Glutamatergic neuron (in vitro differentiated cells): ENCODE measurements around the gene BCORL1. TPM values are rescaled to one million over a fixed set of nuclear protein-coding genes. Genes with fewer than 3 reads are reported as not detected.

Experiments used
- DNase-seq: peaks from one replicate; pipeline ENCODE4 v3.0.0; 2022
- H3K27ac Mint-ChIP-seq: one replicate; pipeline ENCODE4 v1.8.0; 2020; ENCODE audit warnings: mild to moderate bottlenecking, mixed read lengths, inconsistent platforms; ENCODE audit not compliant: unreplicated experiment
- H3K27me3 Mint-ChIP-seq: one replicate; pipeline ENCODE4 v1.8.0; 2020; ENCODE audit warnings: mild to moderate bottlenecking, moderate library complexity, mixed read lengths, inconsistent platforms; ENCODE audit not compliant: unreplicated experiment
- H3K36me3 Mint-ChIP-seq: one replicate; pipeline ENCODE4 v1.8.0; 2020; ENCODE audit warnings: mild to moderate bottlenecking, mixed read lengths, inconsistent platforms; ENCODE audit not compliant: unreplicated experiment
- H3K4me1 Mint-ChIP-seq: one replicate; pipeline ENCODE4 v1.8.0; 2020; ENCODE audit warnings: mild to moderate bottlenecking, low read depth, mixed read lengths, inconsistent platforms; ENCODE audit not compliant: unreplicated experiment
- H3K4me3 Mint-ChIP-seq: one replicate; pipeline ENCODE4 v1.8.0; 2020; ENCODE audit warnings: mild to moderate bottlenecking, mixed read lengths, inconsistent platforms; ENCODE audit not compliant: unreplicated experiment
- H3K9me3 Mint-ChIP-seq: one replicate; pipeline ENCODE4 v1.8.0; 2020; ENCODE audit warnings: mild to moderate bottlenecking, moderate library complexity, mixed read lengths, inconsistent platforms; ENCODE audit not compliant: unreplicated experiment
- total RNA-seq: library from RNA; stranded (reverse); fragmentation: NEBNext Ultra II Directional; extraction: Animal tissue kit (Norgen Biotek cat#: 25700); gene quantifications from one replicate; pipeline ENCODE4 v1.2.1, GENCODE V29; 2021; ENCODE audit not compliant: unreplicated experiment
- TF ChIP-seq, protein P1 (sequence below): fragments of 200-600 bp; sonication (generic); IDR thresholded peaks from one replicate; pipeline ENCODE4 v1.5.0; 2021; ENCODE audit not compliant: partially characterized antibody, unreplicated experiment

Gene BCORL1
- total RNA-seq, 1 donor from 2014 or later = 14.7 TPM

DNA sequence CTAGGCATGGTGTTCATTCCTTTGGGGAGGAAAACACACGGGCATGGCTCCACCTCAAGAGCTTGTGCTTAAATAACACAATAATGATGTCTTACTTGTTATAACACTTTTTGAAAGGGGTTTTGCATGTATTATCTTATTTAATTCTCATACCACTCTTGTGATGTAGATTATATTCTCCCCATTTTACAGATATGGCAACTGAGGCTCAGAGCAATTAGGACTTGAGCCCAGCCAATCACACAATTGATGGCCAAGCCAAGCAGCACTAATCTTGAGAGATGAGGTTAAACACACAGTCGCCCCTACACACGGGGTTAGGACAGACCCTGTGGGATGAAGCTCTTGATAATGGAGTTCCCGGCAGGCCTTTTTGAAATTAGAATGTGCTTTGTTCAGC lies 45.1 kb downstream of the BCORL1 start:
- no peaks in the 10 kb centered on the region for H3K9me3 Mint-ChIP-seq
- DNase-seq = no peak
- H3K4me3 Mint-ChIP-seq = no peak overlapping the region
- TF ChIP-seq, protein P1, sequence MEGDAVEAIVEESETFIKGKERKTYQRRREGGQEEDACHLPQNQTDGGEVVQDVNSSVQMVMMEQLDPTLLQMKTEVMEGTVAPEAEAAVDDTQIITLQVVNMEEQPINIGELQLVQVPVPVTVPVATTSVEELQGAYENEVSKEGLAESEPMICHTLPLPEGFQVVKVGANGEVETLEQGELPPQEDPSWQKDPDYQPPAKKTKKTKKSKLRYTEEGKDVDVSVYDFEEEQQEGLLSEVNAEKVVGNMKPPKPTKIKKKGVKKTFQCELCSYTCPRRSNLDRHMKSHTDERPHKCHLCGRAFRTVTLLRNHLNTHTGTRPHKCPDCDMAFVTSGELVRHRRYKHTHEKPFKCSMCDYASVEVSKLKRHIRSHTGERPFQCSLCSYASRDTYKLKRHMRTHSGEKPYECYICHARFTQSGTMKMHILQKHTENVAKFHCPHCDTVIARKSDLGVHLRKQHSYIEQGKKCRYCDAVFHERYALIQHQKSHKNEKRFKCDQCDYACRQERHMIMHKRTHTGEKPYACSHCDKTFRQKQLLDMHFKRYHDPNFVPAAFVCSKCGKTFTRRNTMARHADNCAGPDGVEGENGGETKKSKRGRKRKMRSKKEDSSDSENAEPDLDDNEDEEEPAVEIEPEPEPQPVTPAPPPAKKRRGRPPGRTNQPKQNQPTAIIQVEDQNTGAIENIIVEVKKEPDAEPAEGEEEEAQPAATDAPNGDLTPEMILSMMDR = no peak
- no peak overlapping the region for H3K27ac Mint-ChIP-seq
- H3K27me3 Mint-ChIP-seq = no peaks in the 10 kb centered on the region
- H3K4me1 Mint-ChIP-seq = no peaks in the 10 kb centered on the region
- no peaks in the 10 kb centered on the region for H3K36me3 Mint-ChIP-seq

DNA sequence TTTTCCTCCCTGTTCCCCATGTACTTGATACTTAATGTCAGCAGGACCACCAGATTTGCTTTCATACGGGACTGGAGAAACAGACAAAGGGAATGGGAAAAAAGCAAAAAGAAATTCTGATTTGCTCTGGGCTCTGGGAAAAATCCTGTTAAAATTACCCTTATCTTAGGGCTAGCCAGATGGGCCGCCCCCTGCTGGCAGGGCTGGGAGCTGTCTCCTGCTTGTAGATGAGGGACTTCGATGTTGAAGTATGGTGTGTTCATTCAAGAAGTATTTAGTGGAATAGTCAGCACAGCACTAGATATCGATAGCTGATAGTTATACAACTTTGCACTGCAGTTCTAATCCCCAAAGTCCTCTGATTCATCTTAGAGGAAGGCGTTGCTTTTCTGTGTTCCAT lies 45.8 kb downstream of the BCORL1 start:
- TF ChIP-seq, protein P1 = peak; percentile 57
- Mint-ChIP-seq H3K4me3 (no peak overlapping the region), H3K27me3 (no peaks in the 10 kb centered on the region), H3K4me1 (no peaks in the 10 kb centered on the region), H3K36me3 (no peaks in the 10 kb centered on the region), H3K9me3 (no peaks in the 10 kb centered on the region), H3K27ac (no peak overlapping the region)
- DNase-seq = peak; percentile 54

DNA sequence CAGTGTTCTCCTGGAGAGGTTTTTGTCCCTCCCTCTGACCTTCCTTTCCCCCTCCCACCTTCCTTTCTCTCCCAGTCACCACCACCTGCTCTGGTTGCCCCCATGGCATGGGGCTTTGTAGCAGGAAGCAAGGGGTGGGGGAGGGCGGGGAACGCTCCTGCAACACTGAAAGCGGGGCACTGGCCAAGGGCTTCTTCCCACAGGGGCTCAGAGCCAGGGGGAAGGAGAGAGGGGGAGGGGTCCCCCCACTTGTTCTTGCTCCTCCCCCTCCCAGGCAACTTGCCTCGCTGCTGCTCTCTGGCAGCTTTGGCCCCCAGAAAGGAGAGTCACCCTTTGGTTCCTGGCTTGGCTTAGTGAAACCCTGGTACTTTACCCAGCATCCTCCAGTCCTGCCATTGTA lies 48.4 kb downstream of the BCORL1 start:
- no peaks in the 10 kb centered on the region for H3K36me3 Mint-ChIP-seq
- TF ChIP-seq, protein P1 = no peak
- H3K27ac Mint-ChIP-seq = no peak overlapping the region
- no peaks in the 10 kb centered on the region for H3K4me1 Mint-ChIP-seq
- DNase-seq = no peak
- H3K9me3 Mint-ChIP-seq = no peaks in the 10 kb centered on the region
- H3K27me3 Mint-ChIP-seq = no peaks in the 10 kb centered on the region
- H3K4me3 Mint-ChIP-seq = no peak overlapping the region

DNA sequence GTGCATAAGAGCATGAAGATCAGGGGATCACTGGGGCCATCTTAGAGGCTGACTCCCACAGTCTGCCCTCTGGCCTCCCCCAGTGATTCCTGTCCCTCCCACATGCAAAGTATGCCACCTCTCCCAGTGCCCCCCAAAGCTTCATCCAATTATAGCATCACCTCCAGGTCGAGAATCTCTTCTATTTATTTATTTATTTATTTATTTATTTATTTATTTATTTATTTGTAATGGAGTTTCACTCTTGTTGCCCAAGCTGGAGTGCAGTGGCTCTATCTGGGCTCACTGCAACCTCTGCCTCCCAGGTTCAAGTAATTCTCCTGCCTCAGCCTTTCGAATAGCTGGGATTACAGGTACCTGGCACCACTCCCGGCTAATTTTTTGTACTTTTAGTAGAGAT lies 50.1 kb downstream of the BCORL1 start:
- TF ChIP-seq, protein P1 = no peak
- Mint-ChIP-seq H3K4me1 (no peaks in the 10 kb centered on the region), H3K9me3 (no peaks in the 10 kb centered on the region), H3K4me3 (no peak overlapping the region), H3K36me3 (no peaks in the 10 kb centered on the region), H3K27ac (no peak overlapping the region), H3K27me3 (no peaks in the 10 kb centered on the region)
- no peak for DNase-seq

DNA sequence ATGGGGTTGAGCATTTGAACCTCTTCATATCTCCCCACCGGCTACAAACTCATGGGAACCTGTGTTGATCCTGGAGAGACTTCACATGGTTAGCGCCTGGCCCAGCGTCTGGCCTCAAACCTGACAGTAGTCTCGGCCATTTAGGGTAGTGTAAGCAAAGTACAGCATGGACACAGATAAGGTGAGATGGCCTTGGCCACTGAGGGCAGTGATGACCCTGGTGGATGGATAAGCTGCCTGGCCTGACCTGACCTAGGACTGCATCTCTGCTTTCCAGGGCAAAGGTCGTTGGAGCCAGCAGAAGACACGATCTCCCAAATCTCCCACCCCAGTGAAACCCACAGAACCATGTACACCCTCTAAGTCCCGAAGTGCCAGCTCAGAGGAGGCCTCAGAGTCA lies 51.7 kb downstream of the BCORL1 start:
- Mint-ChIP-seq H3K27ac (no peak overlapping the region), H3K4me3 (no peak overlapping the region), H3K4me1 (no peaks in the 10 kb centered on the region), H3K36me3 (no peaks in the 10 kb centered on the region), H3K9me3 (no peaks in the 10 kb centered on the region), H3K27me3 (no peaks in the 10 kb centered on the region)
- DNase-seq = no peak
- TF ChIP-seq, protein P1 = no peak
